NCI-H146 treated with DMSO at 0.1 percent for 48 hours (cell line): Measurements from ENCODE around the gene CLDN2.
"Not testable (repeated sequence)": the region's sequence is repeated elsewhere in the genome, so short reads cannot be mapped to it uniquely, and the experiment has no call there.

Experiments used
- DNase-seq: peaks from one replicate; lab custom pipeline; 2025; ENCODE audit not compliant: unreplicated experiment; lab: John Stamatoyannopoulos, UW

The CLDN2 gene

GRCh38 chrX:106955004-106955772 is 35.0 kb downstream of the CLDN2 start:
- DNase-seq: no peak

DNA sequence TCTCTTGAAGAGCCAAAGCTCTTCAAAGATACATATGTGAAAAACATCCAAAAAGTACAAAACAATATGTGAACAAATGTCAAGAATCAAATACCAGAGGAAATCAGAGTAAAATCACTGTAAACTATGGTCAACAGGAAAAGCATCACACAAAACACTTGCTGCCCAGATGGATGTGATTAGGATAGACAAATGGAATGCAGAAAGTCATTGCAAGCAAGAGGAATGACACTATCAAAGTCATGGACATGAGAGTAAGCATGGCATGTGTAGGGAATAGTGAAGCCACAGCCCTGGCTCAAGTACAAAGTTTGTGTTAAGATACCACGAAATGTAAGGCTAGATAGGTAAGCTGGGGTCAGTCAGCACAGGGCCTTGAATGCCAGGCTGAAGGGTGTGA is 37.7 kb downstream of the CLDN2 start:
- DNase-seq: no peak

DNA sequence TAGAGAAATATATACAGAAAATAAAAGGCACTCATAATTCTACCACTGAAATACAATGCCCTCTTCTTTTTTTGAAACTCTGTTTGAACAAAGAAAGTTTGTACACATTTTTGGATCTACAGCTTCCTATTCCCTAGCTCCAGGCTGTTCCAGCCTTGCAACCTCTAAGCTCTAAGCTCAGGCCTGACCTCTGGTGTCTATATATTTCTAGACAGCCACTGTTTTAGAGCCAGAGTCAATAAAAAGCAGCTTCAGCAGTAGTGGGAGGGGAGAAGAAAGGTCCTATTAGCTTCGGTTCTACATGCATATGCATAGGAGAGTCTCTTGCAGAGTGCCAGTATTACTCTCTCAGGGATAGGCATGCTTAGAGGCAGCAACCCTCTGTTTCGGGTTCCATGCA is 39.7 kb downstream of the CLDN2 start:
- DNase-seq: no peak

GRCh38 chrX:106963111-106963510 is 42.9 kb downstream of the CLDN2 start:
- no peak for DNase-seq

DNA sequence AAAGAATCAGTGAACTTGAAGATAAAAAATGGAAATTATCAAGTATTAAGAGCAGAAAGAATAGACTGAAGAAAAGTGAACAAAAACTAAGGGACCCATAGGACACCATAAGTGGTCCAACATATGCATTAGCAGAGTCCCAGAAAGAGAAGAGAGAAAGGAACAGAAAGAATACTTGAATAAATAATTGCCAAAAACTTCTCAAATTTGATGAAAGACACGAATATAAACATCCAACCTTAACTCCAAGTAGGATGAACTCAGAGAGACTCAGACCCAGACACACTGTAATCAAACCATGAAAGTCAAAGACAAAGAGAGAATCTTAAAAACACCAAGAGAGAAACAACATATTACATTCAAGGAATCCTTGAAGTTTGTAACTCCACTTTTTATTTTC is 44.1 kb downstream of the CLDN2 start:
- no peak for DNase-seq

- not testable (repeated sequence) for DNase-seq
Measured at GRCh38 chrX:106966547-106966946, 46.3 kb downstream of the CLDN2 start.

DNA sequence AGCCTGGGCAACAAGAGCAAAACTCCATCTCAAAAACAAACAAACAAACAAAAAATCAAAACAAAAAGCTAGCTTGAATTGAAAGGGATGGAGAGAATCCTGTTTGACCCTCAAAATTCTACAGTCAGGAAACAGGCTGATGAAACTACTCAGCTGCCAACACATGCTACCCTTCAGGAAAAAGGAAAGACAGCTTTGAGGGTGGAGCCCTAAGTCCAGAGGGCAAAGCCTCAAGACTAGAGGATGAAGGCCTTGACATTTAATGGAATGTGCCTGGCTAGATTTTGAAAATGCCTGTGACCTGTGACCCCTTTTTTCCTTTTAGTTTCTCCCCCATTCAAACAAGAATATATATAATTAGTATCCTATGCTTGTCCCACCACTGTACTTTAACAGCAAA is 52.7 kb downstream of the CLDN2 start:
- no peak for DNase-seq

DNA sequence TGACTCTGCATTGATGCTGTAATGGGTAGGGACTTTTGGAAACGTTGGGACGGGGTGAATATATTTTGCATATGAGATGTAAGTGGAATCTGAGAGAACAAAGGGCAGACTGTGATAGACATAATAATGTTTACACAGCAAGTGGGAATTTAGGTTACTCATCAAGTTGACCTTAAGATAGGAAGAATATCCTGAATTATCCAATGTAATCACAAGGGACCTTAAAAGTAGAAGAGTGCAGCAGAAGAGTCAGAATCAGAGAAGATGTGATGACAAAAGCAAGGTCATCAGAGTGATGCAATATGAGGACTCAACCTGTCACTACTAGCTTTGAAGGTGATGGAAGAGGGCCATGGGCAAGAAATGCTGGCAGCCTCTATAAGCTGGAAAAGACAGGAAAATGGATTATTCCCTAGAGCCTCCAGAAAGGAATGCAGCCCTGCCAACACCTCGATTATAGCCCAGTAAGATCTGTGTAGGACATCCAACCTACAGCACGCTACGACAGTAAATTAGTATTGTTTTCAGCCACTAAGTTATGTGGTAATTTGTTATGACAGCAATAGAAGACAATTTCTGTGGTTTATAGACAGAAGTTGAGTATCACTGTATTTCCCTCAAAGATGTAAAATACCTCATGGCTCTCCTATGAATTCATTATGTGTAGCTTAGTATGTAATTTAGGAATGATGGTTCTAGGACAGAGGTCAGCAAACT is 53.4 kb downstream of the CLDN2 start:
- no peak for DNase-seq

- DNase-seq: no peak
Measured at GRCh38 chrX:106976416-106976815, 56.2 kb downstream of the CLDN2 start.
